SJSA1 (cell line): Measurements from ENCODE around the gene MAPK8IP3. TPM values are rescaled to one million over a fixed set of nuclear protein-coding genes. Genes with fewer than 3 reads are reported as not detected.

ENCODE experiments used
- DNase-seq, 2 experiments: peaks; one replicate each; pipeline ENCODE4 v3.0.0-alpha.2; 2015 to 2020; ENCODE audit warnings: low spot score in 2 of 2, low read depth in 1 of 2
- H3K27ac ChIP-seq: fragments of 250-450 bp; sonication (Bioruptor Pico); 2 replicates; pipeline ENCODE4 v1.5.1; 2020; ENCODE audit warnings: mild to moderate bottlenecking, moderate library complexity
- H3K27me3 ChIP-seq: fragments of 250-450 bp; sonication (Bioruptor Pico); replicated peaks from 2 replicates; pipeline ENCODE4 v1.5.1; 2020; ENCODE audit warnings: mild to moderate bottlenecking, moderate library complexity
- H3K36me3 ChIP-seq: fragments of 250-450 bp; sonication (Bioruptor Pico); 2 replicates; pipeline ENCODE4 v1.5.1; 2020; ENCODE audit warnings: mild to moderate bottlenecking
- H3K4me1 ChIP-seq: fragments of 250-450 bp; sonication (Bioruptor Pico); replicated peaks from 2 replicates; pipeline ENCODE4 v1.6.1; 2021; ENCODE audit warnings: mild to moderate bottlenecking
- H3K4me3 ChIP-seq: fragments of 250-450 bp; sonication (Bioruptor Pico); 2 replicates; pipeline ENCODE4 v1.5.1; 2020; ENCODE audit warnings: mild to moderate bottlenecking
- H3K9me3 ChIP-seq: fragments of 250-450 bp; sonication (Bioruptor Pico); replicated peaks from 2 replicates; pipeline ENCODE4 v1.5.1; 2020; ENCODE audit warnings: mild to moderate bottlenecking
- total RNA-seq: library from RNA; depleted of rRNA; stranded (reverse); fragments of >200 nt; shearing (Covaris generic); gene quantifications from 2 replicates; pipeline ENCODE4 v1.2.3, GENCODE V29; 2014

The MAPK8IP3 gene
- total RNA-seq, 1 experiment from 2014 or later = 26.5 TPM

GRCh38 chr16:1673424-1674151 lies 32.4 kb upstream of the MAPK8IP3 start:
- H3K4me1 ChIP-seq = peaks cover 48% of the 10 kb centered on the region
- peak overlapping the region; percentile 86; the same call in 1 of the 2 replicates for H3K27ac ChIP-seq
- H3K9me3 ChIP-seq = no peaks in the 10 kb centered on the region
- H3K27me3 ChIP-seq = no peaks in the 10 kb centered on the region
- peaks cover 72% of the 10 kb centered on the region for H3K36me3 ChIP-seq
- no peak for DNase-seq
- no peak overlapping the region for H3K4me3 ChIP-seq

- H3K27me3 ChIP-seq = no peaks in the 10 kb centered on the region
- no peaks in the 10 kb centered on the region for H3K9me3 ChIP-seq
- peaks cover 55% of the 10 kb centered on the region for H3K4me1 ChIP-seq
- H3K4me3 ChIP-seq = no peak overlapping the region
- DNase-seq = peak in 1 of 2 experiments; percentile 86
- H3K36me3 ChIP-seq = peaks cover 72% of the 10 kb centered on the region
- H3K27ac ChIP-seq = peak overlapping the region; percentile 86
Measured at GRCh38 chr16:1674306-1674705, 31.7 kb upstream of the MAPK8IP3 start.

- peak; percentile 99 for DNase-seq
- Histone ChIP-seq H3K27ac (peak overlapping the region; percentile 86), H3K36me3 (peaks cover 73% of the 10 kb centered on the region), H3K4me1 (peaks cover 60% of the 10 kb centered on the region), H3K9me3 (no peaks in the 10 kb centered on the region), H3K4me3 (no peak overlapping the region; the same call in 1 of the 2 replicates), H3K27me3 (no peaks in the 10 kb centered on the region)
Measured at GRCh38 chr16:1674751-1675664, 31.0 kb upstream of the MAPK8IP3 start.

GRCh38 chr16:1676661-1677060 lies 29.3 kb upstream of the MAPK8IP3 start:
- DNase-seq = no peak
- peaks cover 77% of the 10 kb centered on the region for H3K4me1 ChIP-seq
- peaks cover 76% of the 10 kb centered on the region for H3K36me3 ChIP-seq
- H3K9me3 ChIP-seq = no peaks in the 10 kb centered on the region
- no peak overlapping the region for H3K4me3 ChIP-seq
- peak overlapping the region; percentile 78 for H3K27ac ChIP-seq
- no peaks in the 10 kb centered on the region for H3K27me3 ChIP-seq

- H3K4me1 ChIP-seq = peaks cover 77% of the 10 kb centered on the region
- peak overlapping the region; percentile 71; the same call in 1 of the 2 replicates for H3K4me3 ChIP-seq
- H3K27me3 ChIP-seq = no peaks in the 10 kb centered on the region
- H3K9me3 ChIP-seq = no peaks in the 10 kb centered on the region
- H3K36me3 ChIP-seq = peaks cover 78% of the 10 kb centered on the region
- no peak for DNase-seq
- H3K27ac ChIP-seq = peak overlapping the region; percentile 87; the same call in 1 of the 2 replicates
Measured at GRCh38 chr16:1677339-1677738, 28.7 kb upstream of the MAPK8IP3 start.

- Histone ChIP-seq H3K27ac (peak within 1 kb of the TSS; percentile 87), H3K4me3 (peak within 1 kb of the TSS; percentile 71), H3K27me3 (no peaks in the 10 kb centered on the region), H3K4me1 (peaks cover 77% of the 10 kb centered on the region), H3K36me3 (peaks cover 79% of the 10 kb centered on the region), H3K9me3 (no peaks in the 10 kb centered on the region)
- DNase-seq = peak; percentile 93 to 97
Measured at GRCh38 chr16:1677942-1678499, 28.0 kb upstream of the MAPK8IP3 start, which contains the start of gene JPT2. JPT2 (plus strand) TSS chr16:1678279; CDS start chr16:1678313, 34 bp downstream.

- Histone ChIP-seq H3K36me3 (peaks cover 83% of the 10 kb centered on the region), H3K27ac (peak overlapping the region; percentile 87), H3K4me3 (peak overlapping the region; percentile 71), H3K9me3 (no peaks in the 10 kb centered on the region), H3K27me3 (no peaks in the 10 kb centered on the region), H3K4me1 (peaks cover 74% of the 10 kb centered on the region)
- peak; percentile 83 to 86 for DNase-seq
Measured at GRCh38 chr16:1678500-1679098, 27.4 kb upstream of the MAPK8IP3 start.

- DNase-seq = no peak
- Histone ChIP-seq H3K4me3 (peak overlapping the region; percentile 71), H3K27me3 (no peaks in the 10 kb centered on the region), H3K4me1 (peaks cover 56% of the 10 kb centered on the region), H3K9me3 (no peaks in the 10 kb centered on the region), H3K27ac (peak overlapping the region; percentile 19; the same call in 1 of the 2 replicates), H3K36me3 (peaks cover 89% of the 10 kb centered on the region)
Measured at GRCh38 chr16:1680361-1680760, 25.6 kb upstream of the MAPK8IP3 start.

GRCh38 chr16:1681032-1681431 lies 25.0 kb upstream of the MAPK8IP3 start:
- H3K27me3 ChIP-seq = no peaks in the 10 kb centered on the region
- peaks cover 89% of the 10 kb centered on the region for H3K36me3 ChIP-seq
- no peaks in the 10 kb centered on the region for H3K9me3 ChIP-seq
- no peak for DNase-seq
- H3K27ac ChIP-seq = no peak overlapping the region
- H3K4me1 ChIP-seq = peaks cover 54% of the 10 kb centered on the region
- no peak overlapping the region for H3K4me3 ChIP-seq

- Histone ChIP-seq H3K36me3 (peaks cover 98% of the 10 kb centered on the region), H3K27ac (peak overlapping the region; percentile 82)
Measured at GRCh38 chr16:1687427-1688316, 18.3 kb upstream of the MAPK8IP3 start.

GRCh38 chr16:1688807-1689560 lies 17.0 kb upstream of the MAPK8IP3 start:
- Histone ChIP-seq H3K4me1 (peaks cover 71% of the 10 kb centered on the region), H3K4me3 (no peak overlapping the region), H3K27ac (peak overlapping the region; percentile 82), H3K27me3 (no peaks in the 10 kb centered on the region), H3K36me3 (peaks cover 98% of the 10 kb centered on the region), H3K9me3 (no peaks in the 10 kb centered on the region)
- peak; percentile 66 to 88 for DNase-seq

More at GRCh38 chr16:1687427-1688316, 18.3 kb upstream of the MAPK8IP3 start:
- no peak overlapping the region for H3K4me3 ChIP-seq
- H3K4me1 ChIP-seq = peaks cover 69% of the 10 kb centered on the region
- H3K9me3 ChIP-seq = no peaks in the 10 kb centered on the region
- no peaks in the 10 kb centered on the region for H3K27me3 ChIP-seq
- peak in 1 of 2 experiments; percentile 58 for DNase-seq

GRCh38 chr16:1689853-1690252 lies 16.1 kb upstream of the MAPK8IP3 start:
- H3K4me3 ChIP-seq = no peak overlapping the region
- H3K36me3 ChIP-seq = peaks cover 98% of the 10 kb centered on the region
- peak overlapping the region; percentile 82 for H3K27ac ChIP-seq
- no peak for DNase-seq
- H3K9me3 ChIP-seq = no peaks in the 10 kb centered on the region
- no peaks in the 10 kb centered on the region for H3K27me3 ChIP-seq
- H3K4me1 ChIP-seq = peaks cover 71% of the 10 kb centered on the region
